ENCODE measurements around the gene ISL1. TPM values are rescaled to one million over a fixed set of nuclear protein-coding genes. Genes with fewer than 3 reads are reported as not detected.
A peak's percentile ranks its signal among the peaks of the same experiment; 100 is the strongest.

ISL1 gene
- total RNA-seq = not detected
- long read RNA-seq = 0 reads

GRCh38 chr5:51383131-51384121, at the start of gene ISL1:
ISL1 (plus strand) TSS chr5:51383448; CDS start chr5:51383672, 224 bp downstream.
- H3K27me3 ChIP-seq (ENCODE audit: low read depth) = peaks cover 100% of the 10 kb centered on the region
- DNase-seq = no peak
- intact Hi-C loops (cut with micrococcal nuclease) = no loop called here
- H3K4me1 ChIP-seq = peaks cover 36% of the 10 kb centered on the region
- H3K27ac ChIP-seq (replicated peaks) = no peak within 1 kb of the TSS
- H3K36me3 ChIP-seq = no peaks in the 10 kb centered on the region
- H3K4me3 ChIP-seq = peak within 1 kb of the TSS; percentile 55
- no peaks in the 10 kb centered on the region for H3K9me3 ChIP-seq (replicated peaks)
- TF ChIP-seq, protein P1, sequence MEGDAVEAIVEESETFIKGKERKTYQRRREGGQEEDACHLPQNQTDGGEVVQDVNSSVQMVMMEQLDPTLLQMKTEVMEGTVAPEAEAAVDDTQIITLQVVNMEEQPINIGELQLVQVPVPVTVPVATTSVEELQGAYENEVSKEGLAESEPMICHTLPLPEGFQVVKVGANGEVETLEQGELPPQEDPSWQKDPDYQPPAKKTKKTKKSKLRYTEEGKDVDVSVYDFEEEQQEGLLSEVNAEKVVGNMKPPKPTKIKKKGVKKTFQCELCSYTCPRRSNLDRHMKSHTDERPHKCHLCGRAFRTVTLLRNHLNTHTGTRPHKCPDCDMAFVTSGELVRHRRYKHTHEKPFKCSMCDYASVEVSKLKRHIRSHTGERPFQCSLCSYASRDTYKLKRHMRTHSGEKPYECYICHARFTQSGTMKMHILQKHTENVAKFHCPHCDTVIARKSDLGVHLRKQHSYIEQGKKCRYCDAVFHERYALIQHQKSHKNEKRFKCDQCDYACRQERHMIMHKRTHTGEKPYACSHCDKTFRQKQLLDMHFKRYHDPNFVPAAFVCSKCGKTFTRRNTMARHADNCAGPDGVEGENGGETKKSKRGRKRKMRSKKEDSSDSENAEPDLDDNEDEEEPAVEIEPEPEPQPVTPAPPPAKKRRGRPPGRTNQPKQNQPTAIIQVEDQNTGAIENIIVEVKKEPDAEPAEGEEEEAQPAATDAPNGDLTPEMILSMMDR (IDR thresholded peaks at IDR 0.05; ENCODE audit: borderline replicate concordance) = no peak

GRCh38 chr5:51336878-51337277, 46.4 kb upstream of the ISL1 start:
- TF ChIP-seq, protein P1 (IDR thresholded peaks at IDR 0.05; ENCODE audit: borderline replicate concordance) = no peak
- no peak overlapping the region for H3K27ac ChIP-seq (replicated peaks)
- no peak overlapping the region for H3K4me3 ChIP-seq
- H3K9me3 ChIP-seq (replicated peaks) = no peaks in the 10 kb centered on the region
- no peak for DNase-seq
- H3K36me3 ChIP-seq = no peaks in the 10 kb centered on the region
- no peaks in the 10 kb centered on the region for H3K27me3 ChIP-seq (ENCODE audit: low read depth)
- H3K4me1 ChIP-seq = no peaks in the 10 kb centered on the region
- intact Hi-C loops (cut with micrococcal nuclease) = no loop called here

DNA sequence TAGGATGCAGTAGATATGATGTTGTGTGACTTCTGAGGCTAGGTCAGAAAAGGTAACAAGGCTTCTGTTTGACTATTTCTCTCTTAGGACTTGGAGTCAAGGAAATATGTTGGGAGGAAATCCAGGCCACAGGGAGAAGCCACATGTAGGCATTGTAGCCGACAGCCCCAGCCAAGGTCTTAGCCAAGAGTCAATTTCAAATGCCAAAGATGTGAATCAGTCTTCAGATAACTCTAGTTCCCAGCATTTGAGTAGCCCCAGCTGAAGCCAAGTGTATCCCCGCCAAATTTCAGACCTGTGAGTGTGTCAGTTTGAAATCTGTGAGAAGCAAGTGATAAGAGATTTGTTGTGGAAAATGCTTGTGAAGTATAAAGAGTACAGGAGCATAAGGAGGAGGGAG, 38.1 kb upstream of the ISL1 start:
- peaks cover 22% of the 10 kb centered on the region for H3K9me3 ChIP-seq (replicated peaks)
- TF ChIP-seq, protein P1 (IDR thresholded peaks at IDR 0.05; ENCODE audit: borderline replicate concordance) = no peak
- intact Hi-C loops (cut with micrococcal nuclease) = no loop called here
- peaks cover 8% of the 10 kb centered on the region for H3K27me3 ChIP-seq (ENCODE audit: low read depth)
- H3K4me3 ChIP-seq = no peak overlapping the region
- H3K27ac ChIP-seq (replicated peaks) = no peak overlapping the region
- no peaks in the 10 kb centered on the region for H3K36me3 ChIP-seq
- DNase-seq = no peak
- no peaks in the 10 kb centered on the region for H3K4me1 ChIP-seq

DNA sequence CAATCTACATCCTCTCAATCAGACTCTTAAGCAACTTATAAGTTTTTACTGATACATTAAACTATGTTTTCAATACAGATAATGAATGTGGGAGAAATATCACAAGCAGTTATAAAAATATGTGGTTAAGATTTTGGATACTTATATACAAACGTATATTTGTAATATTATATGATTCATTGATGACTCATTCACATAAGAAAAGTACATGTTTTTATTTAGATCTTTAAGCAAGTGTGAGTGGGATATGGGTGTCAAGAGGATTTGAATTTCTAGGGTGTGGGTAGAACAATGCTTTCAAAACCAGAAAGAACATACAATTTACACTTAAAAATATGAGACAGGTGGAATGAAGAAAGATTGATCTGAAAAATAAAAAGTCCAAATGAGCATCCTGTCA, 36.1 kb upstream of the ISL1 start:
- intact Hi-C loops (cut with micrococcal nuclease) = no loop called here
- DNase-seq = no peak
- peaks cover 8% of the 10 kb centered on the region for H3K27me3 ChIP-seq (ENCODE audit: low read depth)
- no peaks in the 10 kb centered on the region for H3K36me3 ChIP-seq
- no peak overlapping the region for H3K4me3 ChIP-seq
- H3K27ac ChIP-seq (replicated peaks) = no peak overlapping the region
- H3K4me1 ChIP-seq = no peaks in the 10 kb centered on the region
- H3K9me3 ChIP-seq (replicated peaks) = peaks cover 22% of the 10 kb centered on the region
- TF ChIP-seq, protein P1 (IDR thresholded peaks at IDR 0.05; ENCODE audit: borderline replicate concordance) = no peak

DNA sequence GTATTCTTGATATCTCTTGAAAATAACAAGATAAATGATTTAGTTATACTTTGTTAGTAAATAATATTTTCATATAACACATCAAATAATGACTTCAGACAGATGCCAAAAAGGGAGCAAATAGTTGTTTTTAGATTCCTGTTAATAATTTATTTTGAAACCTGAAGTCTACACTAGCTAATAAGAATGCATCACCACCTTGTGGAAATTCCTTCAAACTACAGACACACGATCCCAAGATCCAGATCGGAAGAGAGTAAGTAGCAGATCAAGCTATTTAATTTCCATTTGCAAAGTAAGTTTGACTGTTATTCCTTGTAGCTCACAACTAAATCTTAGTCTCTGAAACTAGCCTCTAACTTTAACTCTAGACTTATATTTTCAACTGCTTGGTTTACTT, 35.5 kb upstream of the ISL1 start:
- Histone ChIP-seq H3K9me3 (replicated peaks) (peaks cover 22% of the 10 kb centered on the region), H3K27ac (replicated peaks) (no peak overlapping the region), H3K4me1 (no peaks in the 10 kb centered on the region), H3K4me3 (no peak overlapping the region), H3K36me3 (no peaks in the 10 kb centered on the region), H3K27me3 (ENCODE audit: low read depth) (peaks cover 8% of the 10 kb centered on the region)
- intact Hi-C loops (cut with micrococcal nuclease) = no loop called here
- TF ChIP-seq, protein P1 (IDR thresholded peaks at IDR 0.05; ENCODE audit: borderline replicate concordance) = no peak
- DNase-seq = no peak

All from left ventricle myocardium inferior (tissue), 1 donor.